HG02798 (cell line): ENCODE results near the gene BOLA3.
"Not testable (repeated sequence)": the region's sequence is repeated elsewhere in the genome, so short reads cannot be mapped to it uniquely, and the experiment has no call there.

Experiments used
- ATAC-seq: cut with Tn5 transposase; IDR thresholded peaks from one replicate; pipeline ENCODE4 v1.9.1; 2021; ENCODE audit warnings: mild to moderate bottlenecking; ENCODE audit not compliant: unreplicated experiment, poor library complexity

Gene BOLA3

DNA sequence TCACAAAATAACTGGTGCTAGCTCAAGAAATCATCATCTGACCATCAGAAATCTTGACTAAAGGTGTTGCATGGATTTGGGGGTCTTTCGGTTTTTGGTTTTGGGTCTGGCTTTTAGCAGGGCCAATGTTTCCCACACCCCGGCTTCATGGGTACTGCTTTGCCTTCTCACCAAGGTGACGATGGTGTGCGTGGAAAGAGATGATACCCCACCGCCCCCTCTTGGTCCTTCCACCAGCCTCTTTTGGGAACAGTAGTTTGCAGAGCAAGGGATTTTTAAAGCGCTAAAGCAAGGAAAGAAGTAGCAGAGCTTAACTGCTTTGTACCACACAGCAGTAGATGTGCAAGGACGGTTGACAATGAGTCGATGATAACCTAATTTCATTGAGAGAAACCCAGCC is 42.3 kb downstream of the BOLA3 start:
- ATAC-seq = no peak

DNA sequence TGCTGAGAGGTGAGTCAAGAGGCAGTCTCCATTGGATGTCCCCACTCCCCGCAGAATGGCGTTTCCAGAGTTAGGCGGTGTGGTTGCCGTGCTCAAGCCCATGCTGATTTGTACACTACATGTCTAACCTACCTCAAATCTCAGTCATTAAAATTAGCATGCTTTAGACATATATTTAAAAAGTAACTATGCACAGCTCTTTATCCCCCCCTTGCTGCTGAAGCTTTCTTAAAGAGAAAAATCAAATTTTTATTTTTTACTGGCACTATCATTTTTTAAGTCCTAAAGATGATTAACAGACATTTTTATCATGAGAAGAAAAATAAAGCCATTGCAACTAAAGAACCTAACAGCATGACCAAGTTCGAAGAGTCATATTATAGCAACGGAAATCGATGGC is 42.9 kb downstream of the BOLA3 start:
- no peak for ATAC-seq

DNA sequence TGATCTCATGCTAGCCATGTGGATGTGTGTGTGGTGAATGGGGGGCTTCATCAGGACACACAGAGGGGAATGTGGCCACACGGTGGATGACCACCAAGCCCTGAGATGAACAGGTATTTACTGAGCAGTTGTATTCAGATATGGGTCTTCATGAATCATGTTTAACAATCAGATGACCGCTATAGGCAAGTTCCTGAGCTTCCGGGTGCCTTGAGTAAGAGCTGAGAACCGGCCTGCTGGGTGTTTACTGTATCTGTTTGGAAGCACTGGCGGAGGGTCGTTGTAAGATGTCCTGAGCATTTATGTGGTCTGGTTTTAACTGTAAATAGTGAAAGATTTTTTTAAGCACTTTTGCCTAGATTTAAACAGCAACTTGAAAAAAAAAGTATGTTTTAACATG is 43.9 kb downstream of the BOLA3 start:
- ATAC-seq = no peak

DNA sequence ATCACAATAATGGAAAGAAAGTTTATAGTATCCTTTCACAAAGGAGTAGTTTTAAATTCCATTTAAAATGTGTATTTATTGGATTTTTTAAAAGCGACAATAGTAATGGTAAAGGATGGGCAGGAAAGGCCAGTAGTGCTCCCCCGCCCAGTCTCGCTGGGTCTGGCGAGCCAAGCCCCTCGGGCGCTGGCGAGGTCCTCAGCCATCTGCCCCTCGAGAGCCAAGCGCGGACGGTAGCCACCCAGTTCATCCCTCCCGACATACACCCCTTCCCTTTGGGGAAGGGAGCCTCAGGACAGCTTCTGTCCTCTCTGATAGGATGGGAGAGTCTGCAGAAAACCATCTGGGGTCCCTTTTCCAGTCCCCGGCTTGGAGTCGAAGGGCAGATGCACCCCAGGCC is 45.2 kb downstream of the BOLA3 start:
- no peak for ATAC-seq

DNA sequence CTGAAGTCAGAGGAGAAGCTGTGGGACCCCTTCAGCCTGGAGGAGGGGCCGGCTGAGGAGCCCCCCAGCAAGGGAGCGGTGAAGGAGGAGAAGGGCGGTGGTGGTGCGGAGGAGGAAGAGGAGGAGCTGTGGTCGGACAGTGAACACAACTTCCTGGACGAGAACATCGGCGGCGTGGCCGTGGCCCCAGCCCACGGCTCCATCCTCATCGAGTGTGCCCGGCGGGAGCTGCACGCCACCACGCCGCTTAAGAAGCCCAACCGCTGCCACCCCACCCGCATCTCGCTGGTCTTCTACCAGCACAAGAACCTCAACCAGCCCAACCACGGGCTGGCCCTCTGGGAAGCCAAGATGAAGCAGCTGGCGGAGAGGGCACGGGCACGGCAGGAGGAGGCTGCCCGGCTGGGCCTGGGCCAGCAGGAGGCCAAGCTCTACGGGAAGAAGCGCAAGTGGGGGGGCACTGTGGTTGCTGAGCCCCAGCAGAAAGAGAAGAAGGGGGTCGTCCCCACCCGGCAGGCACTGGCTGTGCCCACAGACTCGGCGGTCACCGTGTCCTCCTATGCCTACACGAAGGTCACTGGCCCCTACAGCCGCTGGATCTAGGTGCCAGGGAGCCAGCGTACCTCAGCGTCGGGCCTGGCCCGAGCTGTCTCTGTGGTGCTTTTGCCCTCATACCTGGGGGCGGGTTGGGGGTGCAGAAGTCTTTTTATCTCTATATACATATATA is 46.0 kb downstream of the BOLA3 start:
- ATAC-seq = no peak

DNA sequence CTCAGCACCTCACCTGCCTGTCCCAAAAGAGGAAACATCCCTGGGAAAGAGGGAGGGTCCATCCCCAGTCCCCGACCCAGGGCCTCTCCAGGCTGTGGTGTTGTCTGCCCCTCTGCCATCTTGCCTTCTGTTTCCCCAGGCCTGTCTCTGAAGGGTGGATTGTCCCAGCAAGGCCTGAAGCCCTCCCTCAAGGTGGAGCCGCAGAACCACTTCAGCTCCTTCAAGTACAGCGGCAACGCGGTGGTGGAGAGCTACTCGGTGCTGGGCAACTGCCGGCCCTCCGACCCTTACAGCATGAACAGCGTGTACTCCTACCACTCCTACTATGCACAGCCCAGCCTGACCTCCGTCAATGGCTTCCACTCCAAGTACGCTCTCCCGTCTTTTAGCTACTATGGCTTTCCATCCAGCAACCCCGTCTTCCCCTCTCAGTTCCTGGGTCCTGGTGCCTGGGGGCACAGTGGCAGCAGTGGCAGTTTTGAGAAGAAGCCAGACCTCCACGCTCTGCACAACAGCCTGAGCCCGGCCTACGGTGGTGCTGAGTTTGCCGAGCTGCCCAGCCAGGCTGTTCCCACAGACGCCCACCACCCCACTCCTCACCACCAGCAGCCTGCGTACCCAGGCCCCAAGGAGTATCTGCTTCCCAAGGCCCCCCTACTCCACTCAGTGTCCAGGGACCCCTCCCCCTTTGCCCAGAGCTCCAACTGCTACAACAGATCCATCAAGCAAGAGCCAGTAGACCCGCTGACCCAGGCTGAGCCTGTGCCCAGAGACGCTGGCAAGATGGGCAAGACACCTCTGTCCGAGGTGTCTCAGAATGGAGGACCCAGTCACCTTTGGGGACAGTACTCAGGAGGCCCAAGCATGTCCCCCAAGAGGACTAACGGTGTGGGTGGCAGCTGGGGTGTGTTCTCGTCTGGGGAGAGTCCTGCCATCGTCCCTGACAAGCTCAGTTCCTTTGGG is 47.2 kb downstream of the BOLA3 start:
- no peak for ATAC-seq

DNA sequence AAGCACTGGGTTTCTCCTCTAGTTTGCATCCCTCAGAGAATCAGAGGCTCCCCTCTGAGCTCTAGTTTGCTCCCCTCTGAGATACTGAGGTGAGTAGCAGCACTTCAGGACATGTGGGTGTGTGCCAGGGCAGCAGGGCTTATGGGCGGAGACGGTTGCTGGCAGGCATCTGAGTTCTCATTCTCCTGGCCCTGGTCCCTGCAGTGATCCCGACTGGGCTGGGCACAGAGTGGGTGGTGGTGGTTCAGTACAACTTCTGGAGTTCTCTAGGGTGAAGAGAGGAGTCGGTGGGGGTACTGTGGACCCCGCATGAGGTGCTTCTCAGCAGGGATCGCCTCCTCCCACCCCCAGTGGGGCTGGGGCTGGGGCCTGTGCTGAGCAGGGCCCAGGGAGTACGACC is 47.9 kb downstream of the BOLA3 start:
- no peak for ATAC-seq

DNA sequence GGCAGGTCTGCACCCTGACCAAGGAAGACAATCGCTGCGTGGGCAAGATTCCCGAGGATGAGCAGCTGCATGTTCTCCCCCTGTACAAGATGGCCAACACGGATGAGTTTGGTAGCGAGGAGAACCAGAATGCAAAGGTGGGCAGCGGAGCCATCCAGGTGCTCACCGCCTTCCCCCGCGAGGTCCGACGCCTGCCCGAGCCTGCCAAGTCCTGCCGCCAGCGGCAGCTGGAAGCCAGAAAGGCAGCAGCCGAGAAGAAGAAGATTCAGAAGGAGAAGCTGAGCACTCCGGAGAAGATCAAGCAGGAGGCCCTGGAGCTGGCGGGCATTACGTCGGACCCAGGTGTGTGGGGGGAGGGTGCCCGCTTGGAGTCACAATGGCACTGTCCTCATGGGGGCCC is 48.4 kb downstream of the BOLA3 start:
- ATAC-seq = no peak

DNA sequence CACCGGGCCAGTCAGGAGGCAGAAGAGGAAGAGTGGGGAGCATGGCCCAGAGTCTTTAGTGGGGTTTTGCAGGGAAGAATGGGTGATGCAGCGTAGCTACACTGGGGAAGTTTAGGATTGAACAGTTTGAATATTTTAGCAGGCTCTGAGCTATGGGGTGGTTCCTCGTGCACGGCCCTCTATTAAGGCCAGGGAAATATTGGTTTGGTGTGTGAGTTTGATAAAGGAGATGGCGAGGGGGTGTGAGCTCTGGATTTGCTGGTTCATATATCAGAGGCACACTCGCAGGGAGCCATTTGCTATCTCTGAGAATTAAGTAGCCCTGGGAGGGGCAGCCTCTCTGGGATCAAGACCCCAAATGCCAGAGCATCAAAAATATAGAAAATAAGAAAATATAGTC is 50.1 kb downstream of the BOLA3 start:
- ATAC-seq = no peak

DNA sequence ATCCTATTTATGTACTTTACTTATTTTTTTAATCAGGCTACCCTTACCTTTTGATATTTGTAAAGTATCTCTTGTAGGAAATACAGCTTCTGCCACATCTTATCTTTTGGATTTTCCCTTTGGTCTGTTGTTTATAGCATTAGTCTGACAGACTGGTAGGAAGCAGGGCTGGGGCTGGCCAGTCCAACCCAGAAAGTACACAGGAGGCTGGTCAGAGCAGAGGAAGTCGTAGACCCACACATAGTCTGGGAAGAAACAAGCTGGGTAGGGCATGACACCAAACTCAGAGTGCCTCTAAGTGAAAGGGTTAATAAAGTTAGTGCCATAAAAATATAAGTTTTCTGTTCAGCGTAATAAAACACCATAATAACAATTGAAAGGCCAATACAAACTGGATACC is 51.7 kb downstream of the BOLA3 start:
- ATAC-seq = no peak

DNA sequence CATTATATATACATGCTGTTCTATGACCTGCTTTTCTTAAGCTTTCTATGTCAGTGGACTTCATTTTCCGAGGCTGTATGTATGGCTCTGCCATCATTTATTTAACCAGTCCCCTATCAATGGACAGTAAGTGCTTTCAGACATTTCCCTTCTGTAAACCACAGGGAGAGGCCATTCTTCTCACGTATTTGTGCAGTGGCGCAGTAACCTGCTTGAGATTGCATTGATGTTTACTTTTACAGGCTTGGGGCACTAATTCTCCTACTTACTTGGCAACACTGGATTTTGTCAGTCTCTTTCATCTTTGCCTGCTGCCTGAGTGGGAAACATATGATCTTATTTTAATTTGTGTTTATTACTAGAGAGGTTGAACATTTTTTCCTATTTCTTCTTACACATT is 52.1 kb downstream of the BOLA3 start:
- ATAC-seq = no peak

DNA sequence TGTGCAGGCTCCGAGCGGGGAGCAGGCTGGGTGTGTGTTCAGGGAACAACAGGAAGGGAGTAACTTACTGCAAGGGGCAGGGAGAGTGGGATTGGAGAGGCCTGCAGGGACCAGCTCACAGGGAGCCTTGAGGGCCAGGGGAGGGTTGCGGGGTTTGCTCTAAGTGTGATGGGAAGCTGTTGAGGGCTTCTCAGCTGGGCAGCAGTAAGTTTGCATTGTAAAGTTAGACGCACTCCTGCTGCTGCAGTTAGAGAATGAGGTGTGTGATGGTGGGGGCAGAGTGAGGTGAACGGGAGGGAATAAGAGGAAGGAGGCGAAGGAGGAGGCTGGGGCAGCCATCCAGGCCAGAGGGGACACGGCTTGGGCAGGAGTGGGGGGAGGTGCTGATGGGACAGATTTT is 53.4 kb downstream of the BOLA3 start:
- no peak for ATAC-seq

DNA sequence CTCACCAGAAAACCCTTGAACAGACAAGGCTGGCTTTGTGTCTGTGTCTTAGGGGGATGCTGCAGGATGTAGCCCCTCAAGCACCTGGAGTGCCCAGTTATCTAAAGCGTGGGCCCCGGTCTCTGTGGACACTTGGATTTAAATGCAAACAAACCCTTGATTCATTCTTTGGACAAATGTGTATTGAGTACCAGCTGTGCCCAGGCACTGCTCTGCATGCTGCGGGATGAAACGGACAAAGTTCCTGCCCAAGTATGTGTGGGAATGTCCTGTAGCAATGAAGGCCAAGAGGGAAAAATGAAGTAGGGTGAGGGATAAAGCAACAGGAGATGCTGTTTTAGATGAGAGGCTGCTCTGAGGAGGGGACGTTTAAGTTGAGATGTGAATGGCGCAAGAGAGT is 53.9 kb downstream of the BOLA3 start:
- ATAC-seq = no peak

DNA sequence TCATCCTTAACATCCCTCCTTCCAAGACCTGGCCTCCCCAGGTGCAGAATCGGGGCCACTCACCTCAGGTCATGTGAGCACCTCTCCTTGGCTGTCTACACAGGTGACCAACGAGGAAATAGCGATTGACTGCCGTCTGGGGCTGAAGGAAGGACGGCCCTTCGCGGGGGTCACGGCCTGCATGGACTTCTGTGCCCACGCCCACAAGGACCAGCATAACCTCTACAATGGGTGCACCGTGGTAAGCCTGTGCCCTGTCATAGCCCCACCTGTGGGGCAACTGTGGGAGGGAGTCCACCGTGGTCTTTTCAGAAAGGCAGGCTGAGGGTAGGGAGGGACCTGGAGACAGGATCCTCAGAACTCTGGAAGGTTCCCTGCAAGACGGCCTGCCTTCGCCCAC is 54.3 kb downstream of the BOLA3 start:
- ATAC-seq = no peak

DNA sequence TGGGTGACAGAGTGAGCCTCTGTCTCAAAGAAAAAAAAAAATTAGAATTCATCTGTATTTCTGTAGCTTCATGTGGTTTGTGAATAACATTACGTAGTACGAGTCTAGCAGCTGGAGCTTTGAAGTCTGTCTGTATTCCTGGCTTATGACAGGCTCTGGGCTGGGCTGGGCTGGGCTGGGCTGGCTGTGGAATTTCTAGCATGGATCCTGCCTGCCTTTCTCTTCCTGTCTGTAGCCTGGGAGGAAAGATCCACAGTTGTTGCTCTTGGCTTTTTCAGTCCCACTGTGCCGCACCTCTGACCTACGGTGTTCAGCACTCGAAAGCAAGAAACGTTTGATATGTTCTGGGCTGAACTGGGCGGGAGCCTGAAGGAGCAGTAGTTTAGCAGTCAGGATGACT is 55.4 kb downstream of the BOLA3 start:
- ATAC-seq = no peak

DNA sequence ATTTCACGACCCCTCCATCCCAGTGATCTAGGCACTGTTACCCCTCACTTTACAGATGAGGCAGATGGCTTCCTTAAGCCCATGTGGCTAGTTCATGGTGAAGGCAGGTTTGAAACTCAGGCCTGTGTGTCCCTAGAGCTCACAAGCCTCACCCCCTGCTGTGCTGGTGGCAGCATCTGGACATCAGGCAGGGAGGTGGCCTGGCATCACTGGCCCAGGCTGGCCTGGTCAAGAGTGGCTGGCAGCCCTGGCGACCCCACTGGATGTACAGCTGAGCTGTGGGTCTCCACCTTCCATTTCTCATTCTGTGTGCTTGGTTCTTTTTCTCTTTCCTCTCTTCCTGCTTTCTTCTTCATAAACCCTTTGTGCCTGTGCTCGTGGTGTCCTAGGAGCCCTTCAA is 56.3 kb downstream of the BOLA3 start:
- no peak for ATAC-seq

DNA sequence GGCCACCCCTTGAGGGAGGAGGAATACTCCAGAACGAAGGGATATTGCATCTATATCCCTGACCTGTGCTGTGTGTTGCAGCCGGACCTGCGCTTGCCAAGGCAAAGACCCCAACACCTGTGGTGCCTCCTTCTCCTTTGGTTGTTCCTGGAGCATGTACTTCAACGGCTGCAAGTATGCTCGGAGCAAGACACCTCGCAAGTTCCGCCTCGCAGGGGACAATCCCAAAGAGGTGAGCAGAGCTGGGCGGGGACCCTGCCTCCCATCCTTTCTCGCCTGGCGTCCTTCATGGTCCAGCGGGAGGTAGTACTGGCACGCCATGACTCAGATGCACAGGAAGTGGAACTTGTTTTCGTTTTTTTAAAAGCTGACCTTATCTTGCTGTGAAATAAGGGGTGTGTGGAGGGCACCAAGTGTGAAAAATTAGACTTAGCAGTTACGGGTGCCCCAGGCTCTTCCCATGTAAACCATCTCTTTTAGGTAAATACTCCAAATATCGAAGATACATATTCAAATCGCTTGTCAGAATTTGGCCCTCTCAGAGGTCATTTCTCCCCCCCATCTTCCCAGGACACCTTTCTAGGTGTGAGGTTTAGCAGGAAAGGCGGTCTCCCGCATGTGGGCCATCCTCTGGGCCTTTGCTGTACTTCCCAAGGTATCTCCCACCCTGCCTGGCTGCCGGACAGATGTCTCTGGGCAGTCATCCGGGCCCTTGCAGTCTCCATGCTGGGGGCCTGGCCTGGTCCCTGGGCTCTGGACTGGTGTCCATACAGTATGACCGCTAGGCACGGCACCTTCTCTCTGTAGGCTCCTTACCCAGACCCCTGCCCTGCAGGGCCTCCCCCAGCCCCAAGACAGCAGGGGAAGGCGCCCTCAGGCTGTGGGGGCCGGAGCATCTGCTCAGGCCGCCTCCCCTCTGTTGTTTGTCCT is 57.6 kb downstream of the BOLA3 start:
- no peak for ATAC-seq

DNA sequence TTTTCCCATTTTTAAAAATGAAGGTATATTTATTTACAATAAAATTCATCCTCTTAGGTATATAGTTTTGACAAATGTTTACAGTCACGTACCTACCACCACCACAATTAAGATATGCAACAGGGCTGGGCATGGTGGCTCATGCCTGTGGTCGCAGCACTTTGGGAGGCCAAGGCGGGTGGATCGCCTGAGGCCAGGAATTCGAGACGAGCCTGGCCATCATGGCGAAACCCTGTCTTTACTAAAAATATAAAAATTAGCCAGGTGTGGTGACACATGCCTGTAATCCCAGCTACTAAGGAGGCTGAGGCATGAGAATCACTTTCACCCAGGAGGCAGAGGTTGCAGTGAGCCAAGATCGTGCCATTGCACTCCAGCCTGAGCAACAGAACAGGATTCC is 59.0 kb downstream of the BOLA3 start:
- not testable (repeated sequence) for ATAC-seq

DNA sequence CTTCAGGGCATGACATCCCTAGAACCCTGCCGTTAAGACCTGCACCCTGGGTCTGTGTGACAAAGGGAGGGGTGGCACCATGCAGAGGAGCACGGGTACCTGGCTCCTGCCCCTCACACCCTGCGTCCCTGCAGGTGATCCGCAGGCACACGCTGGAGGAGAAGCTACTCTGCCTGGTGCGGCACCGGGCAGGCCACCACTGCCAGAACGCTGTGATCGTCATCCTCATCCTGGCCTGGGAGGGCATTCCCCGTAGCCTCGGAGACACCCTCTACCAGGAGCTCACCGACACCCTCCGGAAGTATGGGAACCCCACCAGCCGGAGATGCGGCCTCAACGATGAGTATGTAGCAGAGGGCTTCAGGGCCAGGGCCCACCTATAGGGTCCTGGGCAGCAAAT is 60.0 kb downstream of the BOLA3 start:
- no peak for ATAC-seq

DNA sequence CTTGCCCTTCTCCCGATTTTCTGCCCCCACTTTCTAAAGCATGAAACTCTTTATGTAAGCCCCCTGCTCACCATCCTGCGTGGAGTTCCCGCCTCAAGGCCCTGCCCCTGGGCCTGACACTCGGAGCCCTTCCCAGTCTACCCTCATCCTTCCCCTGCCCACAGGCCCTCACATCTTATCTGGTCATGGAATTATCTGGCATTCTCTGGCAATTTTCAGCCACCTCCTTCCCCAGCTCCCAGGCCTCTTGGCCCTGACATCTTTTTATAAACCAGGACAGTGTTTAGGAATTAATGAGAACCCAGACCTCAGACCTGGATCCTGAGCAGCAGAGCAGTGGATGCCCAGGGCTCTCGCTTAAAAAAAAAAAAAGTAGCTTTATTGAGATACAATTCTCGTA is 61.7 kb downstream of the BOLA3 start:
- ATAC-seq = no peak
